ENCODE data around the gene XPC.

DNA sequence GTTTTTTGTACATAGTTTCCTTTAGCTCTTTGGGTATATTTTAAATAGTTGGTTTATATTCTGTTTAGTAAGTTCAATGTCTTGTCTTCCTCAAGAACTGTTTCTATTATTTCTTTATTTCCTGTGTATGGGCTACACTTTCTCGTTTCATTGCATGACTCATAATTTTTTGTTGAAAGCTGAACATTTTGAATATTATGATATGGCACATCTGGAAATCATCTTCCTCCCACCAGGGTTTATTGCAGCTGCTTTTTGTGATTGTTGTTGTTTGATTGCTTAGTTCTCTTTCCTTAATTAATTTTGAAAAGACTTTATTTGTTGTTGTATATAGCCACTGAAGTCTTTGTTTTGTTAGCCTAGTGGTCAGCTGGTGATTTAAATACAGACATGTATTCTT, 44.1 kb upstream of the XPC start:
- TF ChIP-seq EZH2phosphoT487 (IDR thresholded peaks at IDR 0.05; ENCODE audit: low read depth): no peak
- TF ChIP-seq, protein P1, sequence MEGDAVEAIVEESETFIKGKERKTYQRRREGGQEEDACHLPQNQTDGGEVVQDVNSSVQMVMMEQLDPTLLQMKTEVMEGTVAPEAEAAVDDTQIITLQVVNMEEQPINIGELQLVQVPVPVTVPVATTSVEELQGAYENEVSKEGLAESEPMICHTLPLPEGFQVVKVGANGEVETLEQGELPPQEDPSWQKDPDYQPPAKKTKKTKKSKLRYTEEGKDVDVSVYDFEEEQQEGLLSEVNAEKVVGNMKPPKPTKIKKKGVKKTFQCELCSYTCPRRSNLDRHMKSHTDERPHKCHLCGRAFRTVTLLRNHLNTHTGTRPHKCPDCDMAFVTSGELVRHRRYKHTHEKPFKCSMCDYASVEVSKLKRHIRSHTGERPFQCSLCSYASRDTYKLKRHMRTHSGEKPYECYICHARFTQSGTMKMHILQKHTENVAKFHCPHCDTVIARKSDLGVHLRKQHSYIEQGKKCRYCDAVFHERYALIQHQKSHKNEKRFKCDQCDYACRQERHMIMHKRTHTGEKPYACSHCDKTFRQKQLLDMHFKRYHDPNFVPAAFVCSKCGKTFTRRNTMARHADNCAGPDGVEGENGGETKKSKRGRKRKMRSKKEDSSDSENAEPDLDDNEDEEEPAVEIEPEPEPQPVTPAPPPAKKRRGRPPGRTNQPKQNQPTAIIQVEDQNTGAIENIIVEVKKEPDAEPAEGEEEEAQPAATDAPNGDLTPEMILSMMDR (IDR thresholded peaks at IDR 0.05; ENCODE audit: low read depth, low read length): no peak

All from OCI-LY3 (cell line).